ENCODE results near the gene PPP1R26. TPM values are rescaled to one million over a fixed set of nuclear protein-coding genes. Genes with fewer than 3 reads are reported as not detected.

The PPP1R26 gene
- total RNA-seq, 1 donor from 2014 or later = 23.0 TPM

DNA sequence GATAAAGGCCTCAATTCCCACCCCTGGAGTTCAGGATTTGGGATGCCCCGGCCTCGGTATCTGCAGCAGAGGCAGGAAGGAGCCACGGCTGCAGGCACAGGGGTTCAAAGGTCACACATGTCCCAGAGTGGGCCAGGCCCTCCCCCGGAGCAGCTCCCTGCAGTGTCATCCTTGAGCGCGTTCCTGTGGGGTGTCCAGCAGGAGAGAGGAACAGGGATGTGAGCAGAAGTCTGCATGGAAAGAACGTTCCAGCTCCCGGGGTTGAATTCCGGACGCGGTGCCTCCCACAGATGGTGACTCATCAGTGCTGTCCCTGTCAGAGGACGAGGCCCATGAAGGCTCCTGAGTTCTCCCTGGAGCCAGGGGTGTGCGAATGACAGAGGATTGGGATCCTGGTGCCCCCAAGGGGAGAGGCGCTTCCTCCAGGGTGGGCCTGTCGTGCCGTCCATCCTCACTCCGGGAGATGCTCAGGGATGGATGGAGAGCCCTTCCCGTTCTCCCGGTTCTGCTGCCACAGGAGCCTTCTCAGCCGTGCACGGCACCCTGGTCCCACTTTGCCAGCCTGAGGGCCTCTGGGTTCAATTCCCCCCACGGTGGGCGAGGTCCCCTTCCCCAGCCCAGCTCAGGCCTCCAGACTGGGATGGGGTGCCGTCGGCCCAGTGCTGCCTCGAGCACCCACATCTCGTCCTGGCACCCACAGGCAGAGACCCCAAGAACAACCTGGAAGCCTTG is 44.7 kb downstream of the PPP1R26 start:
- no peaks in the 10 kb centered on the region for H3K36me3 Mint-ChIP-seq
- Histone ChIP-seq H3K4me1 (no peaks in the 10 kb centered on the region), H3K27me3 (no peaks in the 10 kb centered on the region), H3K9ac (no peak overlapping the region), H2AFZ (replicated peaks) (no peak overlapping the region), H3K27ac (no peak overlapping the region), H3K79me2 (ENCODE audit: low read depth) (no peaks in the 10 kb centered on the region), H4K20me1 (ENCODE audit: low read depth) (no peaks in the 10 kb centered on the region), H3K4me3 (no peak overlapping the region), H3K4me2 (no peak overlapping the region), H3F3A (ENCODE audit: low read depth) (no peaks in the 10 kb centered on the region), H3K9me3 (ENCODE audit: low read depth) (no peaks in the 10 kb centered on the region), H3K36me3 (no peaks in the 10 kb centered on the region)
- H3K27me3 Mint-ChIP-seq (ENCODE audit: insufficient read depth, low read depth) = peaks cover 5% of the 10 kb centered on the region
- no peak overlapping the region for H3K27ac Mint-ChIP-seq
- H3K9me3 Mint-ChIP-seq = no peaks in the 10 kb centered on the region
- H3K4me1 Mint-ChIP-seq = peaks cover 3% of the 10 kb centered on the region
- TF ChIP-seq EZH2 (IDR thresholded peaks at IDR 0.05) = no peak
- no peak for TF ChIP-seq EZH2phosphoT487 (IDR thresholded peaks at IDR 0.05)
- TF ChIP-seq, protein P1, sequence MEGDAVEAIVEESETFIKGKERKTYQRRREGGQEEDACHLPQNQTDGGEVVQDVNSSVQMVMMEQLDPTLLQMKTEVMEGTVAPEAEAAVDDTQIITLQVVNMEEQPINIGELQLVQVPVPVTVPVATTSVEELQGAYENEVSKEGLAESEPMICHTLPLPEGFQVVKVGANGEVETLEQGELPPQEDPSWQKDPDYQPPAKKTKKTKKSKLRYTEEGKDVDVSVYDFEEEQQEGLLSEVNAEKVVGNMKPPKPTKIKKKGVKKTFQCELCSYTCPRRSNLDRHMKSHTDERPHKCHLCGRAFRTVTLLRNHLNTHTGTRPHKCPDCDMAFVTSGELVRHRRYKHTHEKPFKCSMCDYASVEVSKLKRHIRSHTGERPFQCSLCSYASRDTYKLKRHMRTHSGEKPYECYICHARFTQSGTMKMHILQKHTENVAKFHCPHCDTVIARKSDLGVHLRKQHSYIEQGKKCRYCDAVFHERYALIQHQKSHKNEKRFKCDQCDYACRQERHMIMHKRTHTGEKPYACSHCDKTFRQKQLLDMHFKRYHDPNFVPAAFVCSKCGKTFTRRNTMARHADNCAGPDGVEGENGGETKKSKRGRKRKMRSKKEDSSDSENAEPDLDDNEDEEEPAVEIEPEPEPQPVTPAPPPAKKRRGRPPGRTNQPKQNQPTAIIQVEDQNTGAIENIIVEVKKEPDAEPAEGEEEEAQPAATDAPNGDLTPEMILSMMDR (IDR thresholded peaks at IDR 0.05) = no peak
- no peak overlapping the region for H3K4me3 Mint-ChIP-seq
- no peak for DNase-seq (ENCODE audit: low spot score)

DNA sequence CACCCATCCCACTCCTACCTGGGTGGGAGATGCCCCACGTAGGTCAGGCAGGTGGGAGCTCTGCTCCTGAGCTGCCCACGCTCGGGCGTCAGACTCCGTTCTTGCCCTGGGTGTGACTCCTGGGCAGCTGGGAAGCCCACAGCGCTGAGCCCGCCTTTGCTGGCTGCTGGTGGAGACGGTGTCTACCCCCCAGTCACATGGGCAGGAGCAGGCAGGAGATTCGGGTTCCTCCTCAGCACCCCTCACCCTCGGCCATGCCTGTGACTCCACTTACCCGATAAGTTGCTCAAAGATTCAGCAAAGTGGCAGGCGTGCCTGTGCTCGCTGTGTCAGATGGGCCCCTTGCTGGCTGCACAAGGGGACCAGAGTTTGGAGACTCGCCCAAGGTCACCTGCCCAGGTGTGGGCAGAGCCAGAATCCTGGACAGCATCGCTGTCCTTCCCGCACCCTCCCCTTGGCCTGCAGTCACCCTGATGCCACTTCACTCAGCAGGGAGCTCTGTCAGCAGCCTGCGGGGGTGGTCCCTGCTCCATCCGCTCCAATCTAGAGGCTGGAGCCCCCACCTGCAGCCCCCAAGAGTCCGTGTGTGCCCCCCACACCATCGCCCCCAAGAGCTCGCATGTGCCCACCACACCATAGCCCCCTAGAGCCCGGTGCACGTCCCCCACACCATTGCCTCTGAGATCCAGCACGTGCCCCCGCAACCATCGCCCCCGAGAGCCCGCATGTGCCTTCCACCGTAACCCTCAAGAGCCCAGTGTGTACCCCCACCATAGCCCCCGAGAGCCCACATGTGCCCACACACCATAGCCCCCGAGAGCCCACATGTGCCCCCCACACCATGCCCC is 45.9 kb downstream of the PPP1R26 start:
- no peak overlapping the region for H3K4me2 ChIP-seq
- Mint-ChIP-seq H3K9me3 (no peaks in the 10 kb centered on the region), H3K27me3 (ENCODE audit: insufficient read depth, low read depth) (peaks cover 7% of the 10 kb centered on the region), H3K27ac (no peak overlapping the region), H3K36me3 (no peaks in the 10 kb centered on the region), H3K4me3 (no peak overlapping the region), H3K4me1 (peaks cover 3% of the 10 kb centered on the region)
- H3K9ac ChIP-seq = no peak overlapping the region
- no peaks in the 10 kb centered on the region for H3K36me3 ChIP-seq
- no peaks in the 10 kb centered on the region for H3K9me3 ChIP-seq (ENCODE audit: low read depth)
- no peaks in the 10 kb centered on the region for H4K20me1 ChIP-seq (ENCODE audit: low read depth)
- H3K4me1 ChIP-seq = no peaks in the 10 kb centered on the region
- H2AFZ ChIP-seq (replicated peaks) = no peak overlapping the region
- H3K27ac ChIP-seq = no peak overlapping the region
- no peaks in the 10 kb centered on the region for H3K27me3 ChIP-seq
- H3K79me2 ChIP-seq (ENCODE audit: low read depth) = no peaks in the 10 kb centered on the region
- no peaks in the 10 kb centered on the region for H3F3A ChIP-seq (ENCODE audit: low read depth)
- DNase-seq (ENCODE audit: low spot score) = no peak
- H3K4me3 ChIP-seq = no peak overlapping the region
- TF ChIP-seq, protein P1 (IDR thresholded peaks at IDR 0.05) = no peak
- TF ChIP-seq EZH2 (IDR thresholded peaks at IDR 0.05) (no peak), EZH2phosphoT487 (IDR thresholded peaks at IDR 0.05) (no peak)

DNA sequence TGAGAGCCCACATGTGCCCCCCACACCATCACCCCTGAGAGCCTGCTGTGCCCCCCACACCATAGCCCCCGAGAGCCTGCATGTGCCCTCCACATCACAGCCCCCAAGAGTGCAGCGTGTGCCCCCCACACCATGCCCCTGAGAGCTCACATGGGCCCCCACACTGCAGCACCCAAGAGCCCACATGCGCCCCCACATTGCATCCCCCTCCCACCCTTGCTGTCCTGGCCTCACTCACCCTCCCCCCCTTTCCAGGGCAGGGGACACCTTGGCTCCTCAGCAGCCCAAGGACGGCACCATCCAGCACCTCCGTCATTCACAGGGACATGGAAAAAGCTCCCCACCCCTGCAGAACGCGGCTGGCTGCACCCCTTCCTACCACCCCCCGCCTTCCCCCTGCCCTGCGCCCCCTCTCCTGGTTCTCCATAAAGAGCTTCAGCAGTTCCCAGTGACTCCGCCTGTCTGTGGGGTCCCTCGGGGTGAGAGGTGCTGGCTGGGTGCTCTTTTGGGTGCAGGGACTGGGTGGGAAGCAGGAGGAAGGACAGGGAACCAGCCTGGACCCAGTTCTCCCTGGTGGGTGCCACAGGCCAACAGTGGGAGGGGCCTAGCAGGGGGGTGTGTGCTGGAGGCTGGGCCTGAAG is 46.6 kb downstream of the PPP1R26 start:
- Mint-ChIP-seq H3K4me3 (no peak overlapping the region), H3K36me3 (no peaks in the 10 kb centered on the region), H3K9me3 (no peaks in the 10 kb centered on the region), H3K27me3 (ENCODE audit: insufficient read depth, low read depth) (peaks cover 7% of the 10 kb centered on the region), H3K27ac (no peak overlapping the region), H3K4me1 (peaks cover 3% of the 10 kb centered on the region)
- H3K27ac ChIP-seq = no peak overlapping the region
- no peak for TF ChIP-seq EZH2 (IDR thresholded peaks at IDR 0.05)
- TF ChIP-seq, protein P1 (IDR thresholded peaks at IDR 0.05) = no peak
- no peak overlapping the region for H2AFZ ChIP-seq (replicated peaks)
- no peaks in the 10 kb centered on the region for H3K27me3 ChIP-seq
- H3K9me3 ChIP-seq (ENCODE audit: low read depth) = no peaks in the 10 kb centered on the region
- H3K79me2 ChIP-seq (ENCODE audit: low read depth) = no peaks in the 10 kb centered on the region
- no peaks in the 10 kb centered on the region for H3K4me1 ChIP-seq
- H4K20me1 ChIP-seq (ENCODE audit: low read depth) = no peaks in the 10 kb centered on the region
- no peak for DNase-seq (ENCODE audit: low spot score)
- no peak overlapping the region for H3K4me3 ChIP-seq
- no peaks in the 10 kb centered on the region for H3K36me3 ChIP-seq
- H3F3A ChIP-seq (ENCODE audit: low read depth) = no peaks in the 10 kb centered on the region
- H3K9ac ChIP-seq = no peak overlapping the region
- H3K4me2 ChIP-seq = no peak overlapping the region
